Kidney (tissue), 14 donors: ENCODE data around the gene JMJD1C. TPM values are rescaled to one million over a fixed set of nuclear protein-coding genes. Genes with fewer than 3 reads are reported as not detected.

Experiments
- DNase-seq, 5 donors: peaks; one replicate each; pipeline ENCODE4 v3.0.0-alpha.2; 2013 to 2020
- FAIRE-seq: peaks from 2 replicates; lab custom pipeline; 2012; peaks lifted over from hg19 to GRCh38; lab: Jason Lieb, UNC
- H3K27ac ChIP-seq, 2 donors: one replicate each; pipeline ENCODE4 v1.7.0; 2013; ENCODE audit warnings: low read depth in 2 of 2, low read length in 2 of 2, inconsistent platforms in 1 of 2
- H3K27me3 ChIP-seq: one replicate; pipeline ENCODE4 v1.7.1; 2013; ENCODE audit warnings: low read length, inconsistent platforms; ENCODE audit not compliant: control insufficient read depth, insufficient read depth
- H3K36me3 ChIP-seq, 3 donors: one replicate each; pipeline versions ENCODE4 v1.7.0 to v1.7.1; 2013; ENCODE audit warnings: low read length in 3 of 3, control low read depth in 1 of 3, inconsistent platforms in 1 of 3; ENCODE audit not compliant: insufficient read depth in 3 of 3, control insufficient read depth in 2 of 3
- H3K4me1 ChIP-seq, 3 donors: one replicate each; pipeline versions ENCODE4 v1.7.0 to v1.7.1; 2013; ENCODE audit warnings: low read length in 3 of 3, inconsistent platforms in 1 of 3, low read depth in 1 of 3; ENCODE audit not compliant: control insufficient read depth in 2 of 3, insufficient read depth in 2 of 3
- H3K4me3 ChIP-seq, 3 donors: one replicate each; pipeline versions ENCODE4 v1.7.0 to v1.8.1; 2013; ENCODE audit warnings: low read length in 3 of 3, control low read depth in 1 of 3, inconsistent platforms in 1 of 3
- H3K9ac ChIP-seq, 3 donors: one replicate each; pipeline versions ENCODE4 v1.7.0 to v1.7.1; 2013; ENCODE audit warnings: low read length in 3 of 3, control low read depth in 1 of 3, inconsistent platforms in 1 of 3
- H3K9me3 ChIP-seq, 3 donors: one replicate each; pipeline versions ENCODE4 v1.7.0 to v1.7.1; 2013; ENCODE audit warnings: low read length in 3 of 3, control low read depth in 1 of 3, inconsistent platforms in 1 of 3; ENCODE audit not compliant: control insufficient read depth in 2 of 3, insufficient read depth in 1 of 3
- intact Hi-C: fragments of 100-400 bp; cut with DNase I; formaldehyde crosslinking; loops from one replicate; pipeline ENCODE4 v1.11.1; 2022
- polyA plus RNA-seq: library from polyadenylated mRNA; stranded (reverse); fragments of 350-450 nt; fragmentation: Illumina TruSeq; extraction: RNeasy Lipid Tissue Mini Kit (QIAGEN cat#74804); gene quantifications from one replicate; pipeline ENCODE4 v1.2.3, GENCODE V29; 2014; ENCODE audit warnings: low read depth, low replicate concordance; ENCODE audit not compliant: insufficient read depth
- total RNA-seq: library from RNA; stranded (reverse); fragmentation: NEBNext Ultra II Directional; extraction: Animal tissue kit (Norgen Biotek cat#: 25700); gene quantifications from one replicate; pipeline ENCODE4 v1.2.1, GENCODE V29; 2021
- TF ChIP-seq, protein P1 (sequence below): IDR thresholded peaks from 3 replicates; pipeline ENCODE4 v1.5.1; 2012; ENCODE audit warnings: mild to moderate bottlenecking, moderate library complexity, borderline replicate concordance; ENCODE audit not compliant: insufficient read depth; ENCODE audit errors: extremely low read depth
- donor health status: control.
- donor health status: control.
- donor health status: control.
- donor health status: control.
- donor health status: control.
- donor health status: DM: yes; HTN: yes; CAD: no.
- donor health status: Normal renal cell carcinoma (clear cell type).

The JMJD1C gene
- total and polyA plus RNA-seq, 2 donors from 2014 or later, result 18.9 to 92.9 TPM

DNA sequence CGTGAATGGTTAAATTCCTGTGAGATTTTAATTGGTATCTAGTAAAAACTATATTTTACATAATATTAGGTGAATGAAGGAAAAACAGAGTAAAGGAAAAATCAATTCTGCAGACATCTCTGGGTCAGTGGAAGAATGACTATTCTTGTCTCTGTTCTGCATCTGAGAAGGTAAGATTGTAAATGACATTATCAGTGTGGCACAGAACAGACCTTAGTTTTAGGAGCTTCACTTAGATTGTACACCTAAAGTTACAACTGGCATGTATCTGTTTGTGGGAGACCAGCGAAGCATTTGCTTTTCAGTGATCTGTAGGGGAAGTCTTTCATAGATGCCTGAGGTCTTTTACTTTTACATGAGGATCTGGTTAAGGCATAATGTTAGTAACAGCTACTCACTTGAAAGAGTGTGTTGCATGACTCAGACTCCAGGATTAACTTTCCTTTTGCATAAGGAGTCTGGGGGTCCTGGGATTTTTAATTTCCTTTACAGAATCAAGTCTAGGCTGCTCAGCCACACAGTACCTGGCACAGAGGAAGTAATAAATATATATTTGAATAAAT, 56.2 kb downstream of the JMJD1C start:
- Histone ChIP-seq H3K9me3 (no peaks in the 10 kb centered on the region), H3K27ac (no peak overlapping the region), H3K36me3 (no peaks in the 10 kb centered on the region), H3K4me1 (no peaks in the 10 kb centered on the region), H3K4me3 (no peak overlapping the region), H3K9ac (no peak overlapping the region), H3K27me3 (no peaks in the 10 kb centered on the region)
- TF ChIP-seq, protein P1, sequence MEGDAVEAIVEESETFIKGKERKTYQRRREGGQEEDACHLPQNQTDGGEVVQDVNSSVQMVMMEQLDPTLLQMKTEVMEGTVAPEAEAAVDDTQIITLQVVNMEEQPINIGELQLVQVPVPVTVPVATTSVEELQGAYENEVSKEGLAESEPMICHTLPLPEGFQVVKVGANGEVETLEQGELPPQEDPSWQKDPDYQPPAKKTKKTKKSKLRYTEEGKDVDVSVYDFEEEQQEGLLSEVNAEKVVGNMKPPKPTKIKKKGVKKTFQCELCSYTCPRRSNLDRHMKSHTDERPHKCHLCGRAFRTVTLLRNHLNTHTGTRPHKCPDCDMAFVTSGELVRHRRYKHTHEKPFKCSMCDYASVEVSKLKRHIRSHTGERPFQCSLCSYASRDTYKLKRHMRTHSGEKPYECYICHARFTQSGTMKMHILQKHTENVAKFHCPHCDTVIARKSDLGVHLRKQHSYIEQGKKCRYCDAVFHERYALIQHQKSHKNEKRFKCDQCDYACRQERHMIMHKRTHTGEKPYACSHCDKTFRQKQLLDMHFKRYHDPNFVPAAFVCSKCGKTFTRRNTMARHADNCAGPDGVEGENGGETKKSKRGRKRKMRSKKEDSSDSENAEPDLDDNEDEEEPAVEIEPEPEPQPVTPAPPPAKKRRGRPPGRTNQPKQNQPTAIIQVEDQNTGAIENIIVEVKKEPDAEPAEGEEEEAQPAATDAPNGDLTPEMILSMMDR, result no peak
- FAIRE-seq (no peak), DNase-seq (no peak)
- intact Hi-C loops, result no loop called here

DNA sequence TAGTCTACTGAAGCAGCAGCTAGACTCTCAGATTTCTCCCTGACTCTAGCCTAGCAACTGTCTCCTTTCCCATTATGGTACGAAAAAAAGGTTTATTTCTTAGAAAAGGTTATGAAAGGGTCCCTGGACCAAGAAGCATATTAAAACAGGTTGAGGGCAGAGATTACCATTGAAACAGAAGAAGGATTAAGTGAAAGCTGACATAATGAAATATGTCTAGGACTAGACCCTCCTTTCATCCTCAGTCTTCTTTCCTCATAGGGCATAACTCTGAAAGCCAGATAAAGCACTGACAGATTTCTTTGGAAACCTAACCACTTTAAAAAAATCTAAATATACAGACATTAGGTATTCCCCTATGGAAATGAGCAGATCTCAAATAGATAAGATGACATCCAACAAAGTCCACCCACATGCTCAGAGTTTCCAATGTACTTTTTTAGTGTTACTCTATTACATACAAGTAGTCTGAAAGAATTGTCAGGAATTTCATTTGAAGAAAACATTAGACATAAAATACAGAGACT, 58.6 kb downstream of the JMJD1C start:
- Histone ChIP-seq H3K36me3 (no peaks in the 10 kb centered on the region), H3K27me3 (no peaks in the 10 kb centered on the region), H3K4me3 (no peak overlapping the region), H3K4me1 (no peaks in the 10 kb centered on the region), H3K27ac (no peak overlapping the region), H3K9ac (no peak overlapping the region), H3K9me3 (no peaks in the 10 kb centered on the region)
- TF ChIP-seq, protein P1, result no peak
- intact Hi-C loops, result no loop called here
- FAIRE-seq, result no peak
- no peak for DNase-seq

DNA sequence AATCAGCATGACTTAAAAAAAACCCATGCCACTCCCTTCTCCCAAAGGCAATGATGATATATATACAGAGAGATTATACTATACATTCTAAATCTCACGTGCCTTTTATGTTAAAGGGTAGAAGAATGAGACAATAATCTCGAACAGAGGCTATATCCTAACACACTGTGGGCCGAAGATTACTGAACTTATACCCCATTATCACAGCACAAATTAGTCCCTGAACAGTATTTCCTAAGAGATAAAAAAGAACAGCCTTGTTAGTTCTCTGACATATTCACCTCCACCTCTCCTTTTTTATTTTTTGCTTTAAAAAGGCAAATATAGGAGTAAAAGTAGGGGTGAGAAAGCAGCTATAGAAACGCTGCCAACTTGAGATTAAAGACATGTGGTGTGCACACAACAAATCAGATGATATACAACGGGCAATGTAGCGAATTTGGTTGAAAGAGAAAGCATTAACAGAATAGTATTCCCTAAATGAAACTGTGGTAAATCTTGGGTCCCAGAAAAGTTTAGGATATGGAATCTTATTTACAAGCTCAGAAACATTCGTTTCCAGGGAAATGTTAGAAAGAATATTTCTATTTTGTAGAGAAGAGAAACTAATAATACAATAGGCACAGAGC, 69.5 kb downstream of the JMJD1C start:
- FAIRE-seq (no peak), DNase-seq (peak in 1 of 5 donors; percentile 11)
- Histone ChIP-seq H3K36me3 (no peaks in the 10 kb centered on the region), H3K4me3 (no peak overlapping the region), H3K27me3 (no peaks in the 10 kb centered on the region), H3K27ac (no peak overlapping the region), H3K9ac (no peak overlapping the region), H3K9me3 (no peaks in the 10 kb centered on the region), H3K4me1 (no peaks in the 10 kb centered on the region)
- intact Hi-C loops, result no loop called here
- TF ChIP-seq, protein P1, result no peak
